GM19468 (cell line): ENCODE data around the gene C1QL1.
"Not testable (repeated sequence)": the region's sequence is repeated elsewhere in the genome, so short reads cannot be mapped to it uniquely, and the experiment has no call there.

Experiments used
- ATAC-seq: cut with Tn5 transposase; IDR thresholded peaks from one replicate; pipeline ENCODE4 v1.9.1; 2021; ENCODE audit warnings: mild to moderate bottlenecking, moderate library complexity, moderate number of reproducible peaks; ENCODE audit not compliant: unreplicated experiment; ENCODE audit errors: extremely low read depth

C1QL1 gene

GRCh38 chr17:44966348-44967025 is 1.6 kb downstream of the C1QL1 start:
- ATAC-seq: no peak

- no peak for ATAC-seq
Observed at GRCh38 chr17:44965481-44966234, 2.4 kb downstream of the C1QL1 start.

GRCh38 chr17:44961921-44962350 is 6.2 kb downstream of the C1QL1 start:
- ATAC-seq: no peak

GRCh38 chr17:44960691-44961090 is 7.4 kb downstream of the C1QL1 start:
- no peak for ATAC-seq

- ATAC-seq: no peak
Observed at GRCh38 chr17:44959821-44960531, 8.1 kb downstream of the C1QL1 start.

- ATAC-seq: no peak
Observed at GRCh38 chr17:44956998-44957981, 10.8 kb downstream of the C1QL1 start.

- no peak for ATAC-seq
Observed at GRCh38 chr17:44955674-44956425, 12.3 kb downstream of the C1QL1 start.

- no peak for ATAC-seq
Observed at GRCh38 chr17:44952946-44953475, 15.1 kb downstream of the C1QL1 start.

GRCh38 chr17:44948315-44948795 is 19.7 kb downstream of the C1QL1 start:
- no peak for ATAC-seq

- peak; percentile 28 for ATAC-seq
Observed at GRCh38 chr17:44947461-44948314, 20.4 kb downstream of the C1QL1 start, which contains the start of gene KIF18B. KIF18B (minus strand) TSS chr17:44947773; CDS start chr17:44936344, 11,429 bp downstream.

GRCh38 chr17:44945652-44946051 is 22.5 kb downstream of the C1QL1 start:
- not testable (repeated sequence) for ATAC-seq

GRCh38 chr17:44942456-44942855 is 25.6 kb downstream of the C1QL1 start:
- ATAC-seq: no peak

- no peak for ATAC-seq
Observed at GRCh38 chr17:44941712-44942331, 26.3 kb downstream of the C1QL1 start.

- no peak for ATAC-seq
Observed at GRCh38 chr17:44940768-44941167, 27.3 kb downstream of the C1QL1 start.

GRCh38 chr17:44940317-44940716 is 27.8 kb downstream of the C1QL1 start:
- no peak for ATAC-seq

- ATAC-seq: no peak
Observed at GRCh38 chr17:44935116-44935515, 33.0 kb downstream of the C1QL1 start.

- no peak for ATAC-seq
Observed at GRCh38 chr17:44934745-44935105, 33.4 kb downstream of the C1QL1 start.
